GM12878 (cell line): Measurements from ENCODE around the gene RPS6KL1.

ENCODE experiments used
- EGR1 ChIP-seq, 2 experiments: IDR thresholded peaks; 1 replicate in 1 of 2; 2 replicates in 1 of 2; pipeline ENCODE4 v1.6.1; 2011 to 2012; ENCODE audit warnings: low read depth in 2 of 2, low read length in 2 of 2, borderline replicate concordance in 1 of 2, mild to moderate bottlenecking in 1 of 2, moderate library complexity in 1 of 2
- RFX5 ChIP-seq: IDR thresholded peaks from 2 replicates; pipeline ENCODE4 v1.6.1; 2011; ENCODE audit warnings: low read depth, low read length, improper control_type of control experiment

DNA sequence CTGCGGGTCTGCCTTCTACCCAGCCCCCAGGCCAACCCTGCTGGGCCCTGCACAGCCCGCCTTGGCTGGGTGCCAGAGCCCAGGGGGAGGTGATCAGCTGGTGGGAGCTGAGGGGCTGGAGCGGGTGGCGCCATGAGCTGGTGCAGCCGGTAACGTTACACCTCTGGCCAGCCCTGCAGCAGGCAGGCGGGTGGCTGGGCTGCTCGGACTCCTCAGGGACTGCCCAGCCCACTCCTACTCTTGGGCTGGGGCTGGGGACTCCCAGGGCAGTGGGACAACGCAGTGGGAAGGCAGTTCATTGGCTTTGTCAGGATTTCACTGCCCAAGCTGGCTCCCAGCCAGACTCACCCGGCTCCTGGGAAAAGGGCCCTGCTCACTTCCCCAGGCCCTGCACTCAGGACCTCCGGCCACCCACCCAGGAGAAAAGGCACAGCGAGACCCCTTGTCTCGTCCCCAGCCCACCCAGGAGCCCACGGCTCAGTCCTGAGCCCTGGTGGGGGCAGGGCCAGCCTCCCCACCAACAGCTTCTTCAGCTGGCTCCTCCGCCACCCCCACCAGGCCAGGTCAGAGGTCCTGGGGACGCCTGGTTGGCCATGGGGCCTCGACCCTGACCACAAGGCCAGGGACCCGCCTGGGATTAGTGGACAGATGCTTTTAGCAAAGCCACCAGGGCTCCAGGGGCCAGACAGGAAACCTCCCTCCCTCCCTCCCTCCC lies 31.3 kb upstream of the RPS6KL1 start:
- TF ChIP-seq RFX5 (no peak), EGR1 (IDR thresholded peaks at IDR 0.05; ENCODE audit: borderline replicate concordance in 1 of 2, low read depth in 2 of 2, low read length in 2 of 2) (no peak)
